Stimulated activated naive CD4-positive, alpha-beta T cell (primary cell): ENCODE measurements around the gene GRIK3.

Experiments
- DNase-seq, 6 experiments: peaks; one replicate each; lab custom pipeline; 2025; lab: John Stamatoyannopoulos, UW

The GRIK3 gene

DNA sequence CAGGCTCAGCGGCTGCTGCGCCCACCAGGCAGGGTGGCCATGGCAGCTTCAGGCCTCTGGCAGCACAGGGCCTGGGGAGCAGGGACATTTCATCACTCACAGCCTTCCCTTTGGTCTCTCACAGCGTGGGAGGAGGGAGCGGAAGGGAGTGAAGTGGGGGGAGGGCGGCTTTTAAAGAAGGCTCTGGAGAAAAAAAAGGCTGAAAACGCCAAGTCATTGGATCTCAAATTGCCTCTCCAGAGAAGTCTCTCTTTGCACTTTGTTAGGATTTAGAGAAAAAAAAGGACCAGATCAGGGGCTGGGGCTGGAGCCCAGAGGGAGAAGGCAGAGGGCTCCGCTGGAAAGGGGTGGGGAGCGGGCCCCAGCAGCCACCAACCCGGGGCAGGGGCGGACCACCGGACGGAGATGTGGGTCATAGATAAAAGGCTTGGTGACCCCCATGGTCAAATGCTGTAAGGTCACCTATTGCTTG lies 209.9 kb downstream of the GRIK3 start:
- no peak for DNase-seq

DNA sequence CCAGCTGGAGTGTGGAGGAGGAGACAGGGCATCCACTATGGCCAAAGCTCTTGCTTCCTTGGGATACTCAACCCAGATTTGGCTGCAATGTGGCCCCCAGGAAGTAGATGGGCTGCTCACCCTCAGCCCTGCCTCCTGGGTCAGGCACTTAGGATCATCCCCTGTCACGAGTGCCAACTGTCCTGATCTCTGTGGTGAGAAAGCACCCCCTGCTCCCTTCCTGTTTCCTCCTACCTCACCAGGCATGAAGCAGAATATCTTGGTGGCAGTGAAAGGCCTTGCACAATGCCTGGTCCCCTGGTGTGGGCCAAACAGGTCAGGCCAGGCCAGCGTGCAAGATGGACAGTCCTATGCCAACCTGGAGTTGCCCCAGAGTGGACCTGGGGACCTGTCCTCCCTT lies 211.7 kb downstream of the GRIK3 start:
- no peak for DNase-seq

DNA sequence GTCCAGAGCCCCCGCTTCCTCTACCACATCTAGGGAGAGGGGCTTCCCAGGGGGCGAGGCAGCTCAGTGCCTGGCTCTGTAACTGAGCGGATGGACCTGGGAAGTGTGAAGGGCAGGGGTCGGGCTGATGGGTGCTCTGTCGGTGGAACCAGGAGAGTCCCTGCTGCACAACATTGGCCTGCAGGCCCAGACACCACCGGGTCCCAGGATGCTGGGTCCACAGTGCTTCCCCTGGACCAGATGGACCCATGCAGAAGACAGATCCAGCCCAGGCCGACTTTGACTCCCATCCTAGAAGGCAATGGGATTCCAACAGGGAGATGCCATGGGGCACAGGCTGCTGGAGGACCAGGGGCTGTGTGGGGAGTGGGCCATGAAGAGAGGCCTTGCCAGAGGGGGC lies 212.9 kb downstream of the GRIK3 start:
- DNase-seq = no peak

DNA sequence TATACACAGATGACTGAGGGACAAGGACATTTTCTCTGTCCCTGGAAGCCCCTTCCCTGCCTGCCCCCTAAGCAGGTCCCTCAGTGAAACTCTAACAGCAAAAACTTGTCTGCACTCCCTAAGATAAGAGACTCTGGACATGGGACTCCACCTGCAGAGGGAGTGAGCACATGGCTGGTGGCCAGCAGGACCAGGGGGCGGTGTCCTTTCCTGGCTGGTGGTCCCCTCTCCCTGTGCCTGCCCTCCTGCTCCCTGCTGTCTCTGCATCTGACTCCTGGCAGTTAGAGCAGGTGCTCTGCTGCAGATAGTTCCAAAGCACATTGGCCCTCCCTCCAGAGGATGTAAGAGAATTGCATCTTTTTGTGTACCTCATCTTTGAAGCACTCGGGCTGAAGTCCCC lies 215.5 kb downstream of the GRIK3 start:
- no peak for DNase-seq

DNA sequence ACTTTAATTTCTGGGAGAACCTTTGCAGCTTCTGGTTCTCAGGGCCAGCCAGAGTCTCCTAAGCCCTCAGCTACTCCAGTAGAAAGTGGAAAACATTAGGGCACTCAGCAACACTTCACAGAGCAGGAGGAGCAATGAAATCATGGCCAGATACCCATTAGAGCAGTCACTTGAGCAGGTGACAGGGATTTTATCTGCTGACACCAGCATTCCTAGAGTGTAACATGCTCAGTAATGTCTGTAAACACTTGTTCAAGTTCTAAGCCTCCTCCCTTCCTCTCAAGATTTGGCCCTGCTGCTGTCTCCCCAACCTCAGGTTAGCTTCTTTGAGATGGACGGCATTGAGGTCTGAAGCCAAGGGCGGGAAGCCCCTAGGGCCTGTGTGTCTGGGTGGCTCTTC lies 218.0 kb downstream of the GRIK3 start:
- no peak for DNase-seq

DNA sequence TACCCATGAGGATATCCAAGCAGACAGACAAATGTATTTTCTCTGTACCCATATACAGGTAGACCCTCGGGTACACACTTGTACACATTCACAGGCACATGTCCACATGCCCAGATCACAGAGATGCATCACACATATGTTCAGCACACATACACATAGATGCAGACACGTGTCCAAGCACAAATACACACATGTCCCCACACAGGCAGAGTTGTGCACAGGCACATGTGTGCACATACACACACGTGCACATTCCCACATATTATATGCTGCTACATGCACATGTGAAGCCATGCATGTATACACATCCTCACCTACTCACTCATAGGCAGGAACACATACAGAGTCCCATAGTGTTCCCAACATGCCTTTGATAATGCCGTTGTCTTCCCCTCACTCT lies 219.5 kb downstream of the GRIK3 start:
- DNase-seq = no peak

DNA sequence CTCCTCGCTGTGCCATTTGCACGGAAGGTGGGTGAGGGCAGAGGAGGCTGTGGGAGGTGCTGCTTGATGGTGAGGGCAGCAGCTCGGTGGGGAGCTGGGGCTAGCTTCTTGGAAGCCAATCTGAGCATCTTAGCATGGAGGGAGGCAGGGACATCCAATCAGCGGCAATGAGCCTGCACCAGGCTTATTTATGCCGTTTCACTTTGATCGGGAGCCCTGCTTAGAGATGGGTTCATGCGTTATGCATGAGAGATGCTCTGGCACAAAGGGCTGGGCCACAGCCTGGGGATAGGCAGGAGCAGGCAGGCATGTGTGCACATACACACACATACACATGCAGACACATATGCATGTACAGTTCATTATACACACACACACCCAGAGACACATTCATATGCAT lies 220.2 kb downstream of the GRIK3 start:
- no peak for DNase-seq

DNA sequence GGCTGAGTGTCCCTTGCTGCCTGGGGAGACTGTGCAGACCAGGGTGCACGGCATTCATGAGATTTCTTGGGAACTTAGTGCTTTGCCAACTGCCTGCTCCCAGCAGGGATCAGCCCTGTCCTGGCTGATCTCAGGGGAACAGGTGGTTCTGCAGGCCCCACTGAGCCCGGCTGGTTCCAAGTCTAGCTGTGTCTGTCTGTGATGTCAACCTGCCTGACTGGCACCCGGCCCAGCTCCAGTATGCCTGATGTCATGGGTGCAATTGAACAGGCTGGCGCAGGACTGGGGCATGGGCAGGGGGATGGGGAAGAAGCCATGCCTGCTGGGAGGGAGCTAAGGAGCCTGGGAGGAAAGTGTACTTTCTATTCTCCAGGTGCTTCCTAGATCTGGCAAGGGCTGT lies 227.1 kb downstream of the GRIK3 start:
- DNase-seq = no peak

DNA sequence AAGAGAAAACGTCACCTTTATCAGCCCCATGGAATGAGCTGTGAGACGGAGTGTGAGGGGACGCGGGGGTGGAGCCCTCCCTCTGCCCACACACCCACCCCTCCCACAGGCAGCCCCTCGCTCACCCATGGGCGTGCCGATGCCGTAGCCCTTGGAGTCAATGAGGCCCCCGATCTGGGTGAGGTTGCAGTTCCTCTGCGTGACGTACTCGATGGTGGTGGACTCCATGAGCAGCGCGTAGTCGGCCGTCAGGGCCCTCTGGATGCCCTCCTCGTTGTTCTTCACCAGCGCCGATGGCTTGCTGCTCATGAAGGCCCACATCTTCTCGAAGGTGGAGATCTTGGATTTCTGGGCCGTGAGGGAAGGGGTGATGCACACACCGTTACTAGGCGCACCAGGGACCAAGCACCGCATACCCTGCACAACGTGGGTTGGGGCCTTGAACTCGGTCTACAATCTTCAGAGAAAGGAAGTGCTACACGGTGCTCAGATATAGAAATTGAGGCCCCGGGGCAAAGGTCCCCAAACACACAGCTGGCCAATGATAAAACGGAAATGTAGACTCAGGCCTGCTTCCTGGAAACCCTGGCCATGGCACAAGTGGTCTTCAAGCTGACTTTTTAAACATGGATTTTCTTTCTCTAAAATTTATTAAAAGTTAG lies 228.2 kb downstream of the GRIK3 start:
- DNase-seq = no peak

DNA sequence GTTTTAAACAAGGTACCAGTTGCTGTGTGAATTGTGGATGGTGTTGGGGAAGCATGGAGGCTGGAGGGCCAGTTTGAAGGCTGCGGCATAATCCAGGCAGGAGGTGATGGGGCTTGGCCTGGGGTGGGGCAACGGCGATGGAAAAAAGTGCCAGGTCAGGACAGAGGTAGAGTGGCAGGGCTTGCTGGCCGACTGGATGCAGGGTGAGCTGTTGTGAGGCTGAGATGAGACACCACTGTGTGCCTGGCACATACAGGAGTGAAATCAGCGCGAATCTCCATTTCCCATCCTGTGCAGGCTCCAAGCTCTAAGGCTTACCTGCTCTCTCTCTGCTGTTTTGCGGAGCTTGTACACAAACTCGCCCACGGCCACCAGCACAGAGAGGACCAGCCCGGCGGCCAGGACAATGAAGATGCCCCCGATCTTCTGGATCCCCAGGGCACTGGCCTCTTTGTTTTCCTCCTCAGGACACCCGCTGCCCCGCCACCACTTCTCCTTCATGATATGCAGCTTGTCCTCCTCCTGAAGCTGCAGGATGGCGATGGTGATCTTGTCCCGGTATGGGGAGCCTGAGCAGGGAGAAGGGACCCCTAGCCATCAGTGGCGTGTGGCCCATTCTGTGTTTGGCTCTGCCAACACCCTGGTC lies 229.5 kb downstream of the GRIK3 start:
- no peak for DNase-seq

DNA sequence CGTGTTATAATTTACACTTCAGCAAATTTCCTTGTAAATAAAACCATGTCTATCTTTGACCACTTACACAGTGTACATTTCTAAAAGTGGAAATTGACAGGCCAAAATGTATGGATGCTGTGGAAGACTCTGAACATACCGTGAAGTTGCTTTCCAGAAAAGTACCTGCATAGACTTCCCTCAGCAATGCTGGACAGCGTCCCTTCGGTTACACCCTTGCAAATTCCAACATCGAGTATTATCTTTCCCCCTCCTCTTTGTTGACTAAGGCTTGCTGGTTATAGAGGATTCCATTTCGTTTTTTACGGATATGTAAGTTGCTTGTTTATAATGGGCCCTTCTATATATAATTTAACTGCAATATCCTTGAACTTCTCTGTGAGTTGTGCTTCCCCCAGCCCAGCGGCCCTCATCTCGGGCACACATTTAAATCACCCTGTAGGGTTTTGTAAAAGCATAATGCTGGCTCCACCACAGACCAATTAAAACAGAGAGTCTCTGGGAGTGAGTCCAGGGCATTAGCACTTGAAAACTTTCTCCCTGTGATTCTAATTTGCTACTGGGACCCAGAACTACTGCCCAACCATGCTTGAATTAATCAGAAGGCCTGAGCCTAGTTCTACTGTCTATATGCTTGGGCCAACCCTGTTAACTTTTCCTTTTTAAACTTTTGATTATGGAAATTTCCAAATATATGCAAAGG lies 230.3 kb downstream of the GRIK3 start:
- no peak for DNase-seq

DNA sequence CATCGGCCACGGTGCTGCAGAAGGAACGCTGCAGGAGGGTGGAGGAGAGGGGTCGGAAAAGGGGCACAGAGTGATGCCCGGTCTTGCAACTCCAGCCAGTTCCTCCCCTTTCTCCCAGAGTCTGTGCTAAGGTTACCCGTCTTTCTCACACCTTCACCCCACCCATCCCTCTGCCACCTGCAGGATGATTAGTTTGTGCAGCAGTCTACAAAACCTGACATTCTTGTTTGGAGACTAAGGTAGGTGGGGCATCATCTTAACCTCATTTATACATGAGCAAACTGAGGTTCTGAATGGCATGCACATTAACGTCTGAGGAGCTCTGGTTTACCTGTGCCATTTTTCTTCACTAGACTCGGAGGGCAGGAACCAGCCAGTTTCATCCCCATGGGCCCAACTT lies 232.3 kb downstream of the GRIK3 start:
- no peak for DNase-seq

DNA sequence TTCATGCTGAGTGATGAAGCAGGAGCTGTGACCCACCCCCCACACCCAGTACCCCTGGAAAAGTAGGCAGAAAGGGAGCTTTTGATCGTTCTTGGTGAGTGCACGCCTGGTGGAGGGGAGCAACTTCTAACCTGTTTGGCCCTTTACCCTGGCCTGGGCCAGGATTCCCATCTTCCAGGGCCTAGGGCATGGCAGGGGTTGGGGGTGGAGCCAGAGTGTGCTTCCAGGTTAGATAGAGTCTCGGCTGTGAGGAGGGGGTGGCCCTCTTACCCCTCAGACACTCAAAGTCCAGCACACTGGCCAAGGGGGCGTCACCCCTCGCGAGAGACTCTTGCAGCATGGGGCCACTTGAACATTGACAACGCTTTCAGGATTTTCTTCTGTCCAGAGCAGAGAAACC lies 236.6 kb downstream of the GRIK3 start:
- no peak for DNase-seq

DNA sequence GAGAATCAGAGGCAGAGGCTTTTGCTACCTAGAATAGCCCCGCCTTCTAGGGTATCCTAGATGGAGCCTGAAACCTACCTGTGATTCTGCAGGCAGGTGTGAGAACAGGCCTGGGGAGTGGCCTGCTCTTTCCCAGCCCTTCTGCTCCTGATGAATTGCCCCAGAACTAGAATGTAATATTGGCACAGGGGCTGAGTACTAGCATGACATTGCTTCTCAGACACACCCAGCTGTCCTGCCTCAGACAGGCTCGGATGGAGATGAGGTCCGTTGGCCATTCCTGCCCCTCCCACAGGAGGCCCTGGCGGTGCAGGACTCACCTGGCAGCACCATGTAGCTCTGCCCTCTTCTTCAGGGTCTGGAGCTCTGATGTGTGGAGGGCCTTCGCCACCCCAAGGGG lies 237.6 kb downstream of the GRIK3 start:
- DNase-seq = no peak

DNA sequence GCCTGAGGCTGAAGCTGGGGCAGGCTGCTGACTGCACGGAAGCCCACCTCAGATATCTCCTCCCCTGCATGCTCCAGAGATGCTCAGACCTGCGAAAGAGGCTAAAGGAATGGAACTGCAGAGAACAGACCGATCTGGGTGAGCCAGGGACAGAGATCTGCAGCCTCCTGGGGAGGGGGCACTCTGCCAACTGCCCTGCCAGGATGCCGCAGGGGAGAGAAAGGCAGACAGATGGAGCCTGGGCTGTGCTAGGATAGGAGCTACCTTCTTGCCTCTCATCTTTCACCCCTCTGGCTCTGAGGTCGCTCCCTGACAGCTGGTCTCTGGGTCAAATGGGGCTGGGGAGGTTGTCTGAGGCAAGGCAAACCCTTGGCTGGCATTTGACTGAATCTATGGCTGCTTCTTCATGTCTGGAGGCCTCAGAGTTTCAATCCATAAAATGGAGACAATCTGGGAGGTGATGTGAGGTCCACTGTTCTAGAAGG lies 238.2 kb downstream of the GRIK3 start:
- DNase-seq = no peak

DNA sequence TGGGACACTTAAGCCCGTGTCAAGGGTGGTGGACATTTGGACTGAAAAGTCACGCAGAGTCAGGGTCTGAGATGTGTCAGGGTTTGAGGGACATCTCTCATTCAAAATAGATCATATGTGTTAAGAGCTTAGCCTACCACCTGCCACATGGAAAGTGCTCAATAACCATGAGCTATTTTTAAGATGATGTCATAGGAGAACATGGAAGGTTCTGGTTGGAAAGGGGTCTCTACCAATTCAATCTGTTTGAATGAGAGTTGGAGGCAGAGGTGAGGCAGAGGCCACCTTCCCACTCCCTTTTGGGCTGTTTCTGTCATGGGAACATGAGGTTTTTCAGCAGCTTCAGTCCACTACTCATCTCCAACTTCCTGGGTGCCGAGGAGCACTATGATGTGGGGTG lies 239.9 kb downstream of the GRIK3 start:
- no peak for DNase-seq

DNA sequence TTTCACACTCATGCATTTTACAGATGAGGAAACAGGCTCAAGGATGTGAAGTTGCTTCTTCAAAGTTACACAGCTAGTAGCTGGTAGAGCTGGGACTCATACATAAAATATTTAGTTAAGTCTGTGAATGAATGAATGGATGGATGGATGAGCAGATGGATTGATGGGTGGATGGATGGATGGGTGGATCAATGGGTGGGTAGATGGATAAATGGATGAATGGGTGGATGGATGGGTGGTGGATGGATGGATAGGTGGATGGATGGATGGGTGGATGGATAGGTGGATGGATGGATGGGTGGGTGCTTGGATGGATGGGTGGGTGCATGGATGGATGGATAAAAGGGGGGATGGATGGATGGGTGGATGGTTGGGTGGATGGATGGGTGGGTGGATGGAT lies 240.9 kb downstream of the GRIK3 start:
- no peak for DNase-seq

DNA sequence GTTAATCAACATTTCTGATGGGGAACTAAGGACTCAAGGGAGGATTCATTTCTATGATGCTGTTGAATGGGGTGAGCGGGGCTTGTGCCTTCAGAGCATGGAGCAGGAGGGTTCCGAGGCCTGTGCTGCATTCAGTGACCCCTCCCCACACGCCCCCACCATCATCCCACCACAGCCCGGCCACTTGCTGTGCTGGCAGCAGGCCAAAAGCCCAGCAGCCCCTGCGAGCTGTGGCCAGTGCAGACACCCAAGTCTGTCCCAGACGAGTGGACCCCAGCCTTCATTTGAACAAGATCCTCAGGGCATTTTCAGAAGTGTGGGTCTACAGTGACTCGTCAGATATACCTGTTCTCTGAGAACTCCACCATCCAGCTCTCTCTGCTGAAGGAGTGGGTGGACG lies 242.0 kb downstream of the GRIK3 start:
- DNase-seq = no peak

DNA sequence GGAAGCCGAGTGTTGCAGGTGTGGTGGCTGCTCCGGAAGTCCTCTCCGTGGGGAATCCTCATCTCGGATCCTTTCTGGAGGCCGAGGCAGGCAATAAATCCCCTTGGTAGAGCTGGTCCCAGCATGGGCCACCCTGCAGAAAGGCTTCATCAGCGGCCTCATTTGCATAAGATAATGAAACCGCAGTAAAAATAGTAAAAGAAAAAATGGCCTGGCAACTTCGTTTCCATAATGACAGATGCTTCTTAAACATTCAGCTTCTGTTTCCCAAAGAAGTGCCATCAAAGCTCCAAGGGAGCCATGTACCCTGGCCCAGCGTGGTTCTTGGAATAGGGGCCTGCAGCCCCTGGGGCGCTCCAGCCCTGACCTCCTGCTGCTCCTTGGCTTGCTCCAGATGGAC lies 244.1 kb downstream of the GRIK3 start:
- no peak for DNase-seq

DNA sequence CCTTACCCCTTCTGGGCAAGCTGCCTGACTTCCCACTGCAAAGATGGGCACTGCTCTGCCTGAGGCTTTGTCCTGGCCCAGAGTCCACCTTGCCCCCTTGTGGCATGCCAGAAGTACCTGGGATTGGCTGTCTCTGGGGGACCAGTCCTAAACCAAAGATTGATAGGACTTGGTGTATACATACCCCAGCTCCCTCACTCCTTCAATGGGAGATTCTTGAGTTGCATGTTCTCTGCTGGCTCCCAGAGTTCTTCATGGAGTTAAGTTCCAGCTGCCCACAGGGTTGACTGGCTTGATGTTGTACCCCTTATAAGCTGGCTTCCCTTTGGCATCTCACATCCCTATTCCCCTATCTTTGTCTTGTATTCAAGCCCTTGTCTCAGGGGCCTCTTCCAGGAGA lies 244.8 kb downstream of the GRIK3 start:
- no peak for DNase-seq

DNA sequence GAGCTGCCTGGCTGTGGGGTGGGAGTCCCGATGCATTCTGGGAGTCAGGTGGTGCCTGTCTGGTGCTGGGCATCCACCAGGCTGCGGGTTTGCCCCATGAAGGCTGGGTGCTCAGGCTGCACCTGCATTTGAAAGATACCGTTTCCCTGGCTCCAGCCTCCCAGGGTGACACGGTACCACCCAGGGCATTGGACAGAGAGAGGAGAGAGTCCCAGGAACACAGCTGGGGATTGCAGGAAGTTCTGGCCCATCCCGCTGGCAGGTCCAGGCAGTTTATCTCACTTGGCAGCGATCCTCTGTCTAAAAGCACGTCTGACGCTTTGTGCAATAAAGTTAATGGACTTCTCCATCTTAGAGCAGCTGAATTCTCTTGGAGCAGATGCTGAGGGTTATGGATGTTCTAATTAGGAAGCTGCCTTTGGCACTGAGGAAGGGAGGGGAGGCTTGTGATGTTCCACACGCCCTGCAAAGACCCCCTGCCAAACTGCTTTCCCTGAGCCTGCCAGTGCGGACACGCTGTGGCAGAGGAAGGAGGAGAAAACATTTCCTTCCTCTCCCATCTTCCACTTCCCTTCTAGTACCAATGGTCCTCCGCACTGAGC lies 246.9 kb downstream of the GRIK3 start:
- no peak for DNase-seq

DNA sequence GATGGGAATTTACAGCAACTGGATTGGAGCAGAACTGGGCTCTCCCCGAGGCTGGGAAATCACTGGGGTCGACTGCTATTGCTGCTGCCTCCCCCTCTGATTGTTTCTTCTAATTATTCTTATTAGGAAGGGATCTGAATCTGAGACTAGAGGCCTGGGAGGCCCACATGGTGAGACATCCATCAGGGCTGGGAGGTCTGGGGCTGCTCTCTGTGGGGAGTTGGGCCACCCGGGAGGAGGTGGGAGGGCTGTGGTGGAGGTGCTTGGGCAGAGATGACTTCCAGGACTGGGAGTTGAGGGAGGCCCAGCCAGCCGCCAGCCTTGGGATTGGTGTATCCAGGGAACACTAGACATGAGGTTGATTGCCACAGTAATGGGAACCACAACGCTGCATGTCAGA lies 247.9 kb downstream of the GRIK3 start:
- no peak for DNase-seq
